Natural killer cell (primary cell): ENCODE results near the gene IP6K3. TPM values are rescaled to one million over a fixed set of nuclear protein-coding genes. Genes with fewer than 3 reads are reported as not detected.
A peak's percentile ranks its signal among the peaks of the same experiment; 100 is the strongest.

ENCODE experiments used
- ATAC-seq, 3 donors: fragments of 150-1000 bp in 2 of 3; fragments of 200-7000 bp in 1 of 3; cut with Tn5 transposase; 1 replicate in 1 of 3; 2 replicates in 2 of 3; pipeline ENCODE4 v1.10.0; 2021; ENCODE audit warnings: mild to moderate bottlenecking in 2 of 3, moderate library complexity in 2 of 3
- DNase-seq, 2 donors: peaks; one replicate each; pipeline versions ENCODE4 v3.0.0 to v3.0.0-alpha.2; 2013 to 2021; ENCODE audit warnings: mixed read lengths in 1 of 2
- H3K27ac ChIP-seq: one replicate; pipeline ENCODE4 v1.5.1; 2013; ENCODE audit warnings: mild to moderate bottlenecking, low read length
- H3K27me3 ChIP-seq: one replicate; pipeline ENCODE4 v1.6.1; 2013; ENCODE audit warnings: low read length; ENCODE audit not compliant: control insufficient read depth, insufficient read depth
- H3K36me3 ChIP-seq: one replicate; pipeline ENCODE4 v1.6.1; 2013; ENCODE audit warnings: low read length; ENCODE audit not compliant: control insufficient read depth, insufficient read depth
- H3K4me1 ChIP-seq: one replicate; pipeline ENCODE4 v1.6.1; 2013; ENCODE audit warnings: low read length; ENCODE audit not compliant: control insufficient read depth, insufficient read depth
- H3K4me3 ChIP-seq: one replicate; pipeline ENCODE4 v1.5.1; 2013; ENCODE audit warnings: low read length
- H3K9me3 ChIP-seq: one replicate; pipeline ENCODE4 v1.6.1; 2013; ENCODE audit warnings: low read length; ENCODE audit not compliant: control insufficient read depth, insufficient read depth
- H3K27ac Mint-ChIP-seq, 2 donors: one replicate each; pipeline ENCODE4 v1.8.0; 2022; ENCODE audit warnings: mild to moderate bottlenecking in 2 of 2, mixed read lengths in 2 of 2, moderate library complexity in 1 of 2
- H3K27me3 Mint-ChIP-seq, 2 donors: one replicate each; pipeline ENCODE4 v1.8.0; 2022; ENCODE audit warnings: low read depth in 2 of 2, mixed read lengths in 2 of 2
- H3K36me3 Mint-ChIP-seq: one replicate; pipeline ENCODE4 v1.8.0; 2022; ENCODE audit warnings: mixed read lengths
- H3K4me1 Mint-ChIP-seq, 2 donors: one replicate each; pipeline ENCODE4 v1.8.0; 2022; ENCODE audit warnings: mixed read lengths in 2 of 2
- H3K4me3 Mint-ChIP-seq: one replicate; pipeline ENCODE4 v1.8.0; 2022; ENCODE audit warnings: mild to moderate bottlenecking, moderate library complexity, mixed read lengths
- H3K9me3 Mint-ChIP-seq, 2 donors: one replicate each; pipeline ENCODE4 v1.8.0; 2022; ENCODE audit warnings: mixed read lengths in 2 of 2
- WGBS: methylation state at CpG from one replicate; pipeline ENCODE4 v1.1.7; 2013; ENCODE audit warnings: missing lambda C conversion rate; ENCODE audit not compliant: insufficient coverage; 5-methylcytosine and 5-hydroxymethylcytosine counted together
- intact Hi-C: fragments of 100-400 bp; cut with micrococcal nuclease; formaldehyde crosslinking; loops from one replicate; pipeline ENCODE4 v1.14.2; 2022
- total RNA-seq, 4 donors: library from RNA; stranded (reverse); fragments of 120-200 nt in 1 of 4; gene quantifications; one replicate each; pipeline versions ENCODE4 v1.2.3 to v1.2.4, GENCODE V29; 2013 to 2022
- TF ChIP-seq, protein P1 (sequence below): fragments of 200-600 bp; IDR thresholded peaks from one replicate; pipeline ENCODE4 v1.8.0; 2022; ENCODE audit warnings: antibody characterized with exemption

IP6K3 gene
- total RNA-seq, 3 donors from 2014 or later (not counting 1 experiment from before 2014, with no cell fraction given), result not detected

GRCh38 chr6:33725891-33726673, 20.6 kb downstream of the IP6K3 start:
- no peaks in the 10 kb centered on the region for H3K4me1 Mint-ChIP-seq
- no peaks in the 10 kb centered on the region for H3K9me3 Mint-ChIP-seq
- no peak overlapping the region for H3K4me3 Mint-ChIP-seq
- DNase-seq (no peak), ATAC-seq (no peak)
- peaks cover 6 to 36% of the 10 kb centered on the region in 2 donors for H3K27me3 Mint-ChIP-seq
- 86% methylated on average over 6 of the region's 7 CpGs for WGBS
- no peaks in the 10 kb centered on the region for H3K27me3 ChIP-seq
- no peaks in the 10 kb centered on the region for H3K4me1 ChIP-seq
- no peak overlapping the region for H3K4me3 ChIP-seq
- no peaks in the 10 kb centered on the region for H3K9me3 ChIP-seq
- no peak overlapping the region for H3K27ac Mint-ChIP-seq
- no peak overlapping the region for H3K27ac ChIP-seq
- no peaks in the 10 kb centered on the region for H3K36me3 Mint-ChIP-seq
- intact Hi-C loops, result no loop called here
- TF ChIP-seq, protein P1, sequence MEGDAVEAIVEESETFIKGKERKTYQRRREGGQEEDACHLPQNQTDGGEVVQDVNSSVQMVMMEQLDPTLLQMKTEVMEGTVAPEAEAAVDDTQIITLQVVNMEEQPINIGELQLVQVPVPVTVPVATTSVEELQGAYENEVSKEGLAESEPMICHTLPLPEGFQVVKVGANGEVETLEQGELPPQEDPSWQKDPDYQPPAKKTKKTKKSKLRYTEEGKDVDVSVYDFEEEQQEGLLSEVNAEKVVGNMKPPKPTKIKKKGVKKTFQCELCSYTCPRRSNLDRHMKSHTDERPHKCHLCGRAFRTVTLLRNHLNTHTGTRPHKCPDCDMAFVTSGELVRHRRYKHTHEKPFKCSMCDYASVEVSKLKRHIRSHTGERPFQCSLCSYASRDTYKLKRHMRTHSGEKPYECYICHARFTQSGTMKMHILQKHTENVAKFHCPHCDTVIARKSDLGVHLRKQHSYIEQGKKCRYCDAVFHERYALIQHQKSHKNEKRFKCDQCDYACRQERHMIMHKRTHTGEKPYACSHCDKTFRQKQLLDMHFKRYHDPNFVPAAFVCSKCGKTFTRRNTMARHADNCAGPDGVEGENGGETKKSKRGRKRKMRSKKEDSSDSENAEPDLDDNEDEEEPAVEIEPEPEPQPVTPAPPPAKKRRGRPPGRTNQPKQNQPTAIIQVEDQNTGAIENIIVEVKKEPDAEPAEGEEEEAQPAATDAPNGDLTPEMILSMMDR, result no peak
- H3K36me3 ChIP-seq, result no peaks in the 10 kb centered on the region

- Mint-ChIP-seq H3K27ac (no peak overlapping the region), H3K36me3 (no peaks in the 10 kb centered on the region), H3K4me3 (no peak overlapping the region), H3K9me3 (no peaks in the 10 kb centered on the region), H3K27me3 (peaks cover 11 to 41% of the 10 kb centered on the region in 2 donors), H3K4me1 (no peaks in the 10 kb centered on the region)
- Histone ChIP-seq H3K4me3 (no peak overlapping the region), H3K9me3 (no peaks in the 10 kb centered on the region), H3K27me3 (no peaks in the 10 kb centered on the region), H3K27ac (no peak overlapping the region), H3K36me3 (no peaks in the 10 kb centered on the region), H3K4me1 (no peaks in the 10 kb centered on the region)
- DNase-seq (no peak), ATAC-seq (no peak)
- intact Hi-C loops, result no loop called here
- WGBS, result 92% methylated on average over 14 of the region's 14 CpGs
- TF ChIP-seq, protein P1, result no peak
Measured at GRCh38 chr6:33725222-33725621, 21.5 kb downstream of the IP6K3 start.

DNA sequence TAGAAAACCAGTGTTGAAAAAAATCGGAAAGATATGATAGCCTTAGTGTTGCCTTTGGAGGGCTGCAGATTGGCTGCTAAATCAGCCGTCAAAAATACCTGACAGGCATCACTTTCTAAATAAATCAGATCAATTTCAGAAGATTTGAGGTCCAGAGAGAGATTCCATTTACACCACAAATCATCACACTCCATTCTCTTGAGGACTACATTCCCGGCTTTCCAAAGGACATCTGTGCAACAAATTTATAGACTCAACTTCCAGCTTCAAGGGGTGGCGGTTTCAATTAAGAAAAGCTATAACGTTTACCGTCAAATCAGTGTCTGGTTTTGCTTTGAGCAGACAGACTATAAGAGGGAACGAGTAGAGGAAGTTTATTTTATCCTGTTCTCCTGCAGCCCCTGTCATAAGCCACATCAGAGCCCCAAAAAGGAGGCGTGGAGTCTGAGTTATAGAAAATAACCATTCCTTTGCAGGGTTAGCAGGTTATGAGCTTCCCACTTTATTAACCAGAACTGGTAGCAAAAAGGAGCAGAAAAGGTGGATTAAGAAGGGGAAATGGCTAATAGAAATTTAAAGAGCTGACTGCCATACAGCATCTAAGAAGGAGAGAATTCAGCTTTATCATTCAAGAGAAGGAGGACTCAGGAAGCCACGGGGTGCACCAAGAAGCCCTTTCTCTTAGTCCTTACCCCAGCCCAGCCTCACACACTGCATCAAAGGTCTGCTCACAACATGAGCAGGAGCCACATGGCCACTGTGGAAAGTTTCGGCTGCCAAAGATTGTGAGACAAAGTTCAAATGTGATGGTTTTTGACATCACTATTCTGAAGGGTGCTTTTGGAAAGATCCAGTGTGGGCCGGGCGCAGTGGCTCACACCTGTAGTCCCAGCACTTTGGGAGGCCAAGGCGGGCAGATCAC, 22.3 kb downstream of the IP6K3 start:
- H3K27me3 Mint-ChIP-seq, result peaks cover 13 to 46% of the 10 kb centered on the region in 2 donors
- TF ChIP-seq, protein P1, result no peak
- H3K36me3 Mint-ChIP-seq, result no peaks in the 10 kb centered on the region
- H3K4me1 Mint-ChIP-seq, result no peaks in the 10 kb centered on the region
- intact Hi-C loops, result no loop called here
- H3K27ac Mint-ChIP-seq, result no peak overlapping the region
- H3K36me3 ChIP-seq, result no peaks in the 10 kb centered on the region
- no peak overlapping the region for H3K4me3 Mint-ChIP-seq
- WGBS, result 63% methylated on average over 12 of the region's 13 CpGs
- no peak overlapping the region for H3K27ac ChIP-seq
- no peaks in the 10 kb centered on the region for H3K4me1 ChIP-seq
- ATAC-seq, result no peak
- H3K9me3 Mint-ChIP-seq, result no peaks in the 10 kb centered on the region
- H3K9me3 ChIP-seq, result no peaks in the 10 kb centered on the region
- peak in 1 of 2 donors; percentile 33 for DNase-seq
- no peak overlapping the region for H3K4me3 ChIP-seq
- no peaks in the 10 kb centered on the region for H3K27me3 ChIP-seq
